H9 (cell line): ENCODE results near the gene KRTAP6-1. TPM values are rescaled to one million over a fixed set of nuclear protein-coding genes. Genes with fewer than 3 reads are reported as not detected.

Experiments
- DNase-seq: peaks from one replicate; pipeline ENCODE4 v3.0.0-alpha.2; 2017
- H2AFZ ChIP-seq: one replicate; pipeline ENCODE4 v1.6.1; 2013; ENCODE audit warnings: mild to moderate bottlenecking, low read length, control low read depth, moderate library complexity
- H2AK5ac ChIP-seq: 2 replicates; pipeline ENCODE4 v1.6.1; 2013; ENCODE audit warnings: low read length, control low read depth, mixed read lengths; ENCODE audit not compliant: insufficient read length
- H2BK120ac ChIP-seq: one replicate; pipeline ENCODE4 v1.6.1; 2013; ENCODE audit warnings: low read depth, mild to moderate bottlenecking, low read length, control low read depth, inconsistent platforms; ENCODE audit not compliant: poor library complexity, severe bottlenecking
- H2BK12ac ChIP-seq: 2 replicates; pipeline ENCODE4 v1.6.1; 2013; ENCODE audit warnings: low read length, control low read depth, mixed read lengths, low read depth; ENCODE audit not compliant: insufficient read length
- H2BK15ac ChIP-seq: 2 replicates; pipeline ENCODE4 v1.6.1; 2013; ENCODE audit warnings: low read depth, low read length, control low read depth
- H2BK20ac ChIP-seq: one replicate; pipeline ENCODE4 v1.6.1; 2013; ENCODE audit warnings: low read depth, mild to moderate bottlenecking, low read length, control low read depth, inconsistent platforms; ENCODE audit not compliant: poor library complexity, severe bottlenecking
- H2BK5ac ChIP-seq: 2 replicates; pipeline ENCODE4 v1.6.1; 2013; ENCODE audit warnings: low read length, control low read depth, mixed read lengths; ENCODE audit not compliant: insufficient read length
- H3K14ac ChIP-seq: 2 replicates; pipeline ENCODE4 v1.6.1; 2013; ENCODE audit warnings: low read length, control low read depth; ENCODE audit not compliant: insufficient read depth
- H3K18ac ChIP-seq: 2 replicates; pipeline ENCODE4 v1.6.1; 2013; ENCODE audit warnings: low read depth, mild to moderate bottlenecking, mixed read lengths, low read length, control low read depth; ENCODE audit not compliant: insufficient read length
- H3K23ac ChIP-seq: 2 replicates; pipeline ENCODE4 v1.6.1; 2013; ENCODE audit warnings: low read length, control low read depth, mixed read lengths, low read depth; ENCODE audit not compliant: insufficient read length
- H3K23me2 ChIP-seq: 2 replicates; pipeline ENCODE4 v1.6.1; 2013; ENCODE audit warnings: low read depth, mild to moderate bottlenecking, mixed read lengths, low read length, control low read depth; ENCODE audit not compliant: insufficient read length, poor library complexity, severe bottlenecking
- H3K27ac ChIP-seq: 2 replicates; pipeline ENCODE4 v1.5.1; 2013; ENCODE audit warnings: low read length, control low read depth, mixed read lengths, low read depth; ENCODE audit not compliant: insufficient read length
- H3K27me3 ChIP-seq: 2 replicates; pipeline ENCODE4 v1.6.1; 2013; ENCODE audit warnings: low read length, control low read depth, inconsistent platforms; ENCODE audit not compliant: insufficient read depth
- H3K4ac ChIP-seq: 2 replicates; pipeline ENCODE4 v1.6.1; 2013; ENCODE audit warnings: low read depth, mild to moderate bottlenecking, control low read depth, inconsistent platforms, low read length, moderate library complexity
- H3K4me1 ChIP-seq: 2 replicates; pipeline ENCODE4 v1.6.1; 2013; ENCODE audit warnings: low read length, control low read depth, inconsistent platforms; ENCODE audit not compliant: insufficient read depth
- H3K4me2 ChIP-seq: 2 replicates; pipeline ENCODE4 v1.6.1; 2013; ENCODE audit warnings: low read length, control low read depth, mixed read lengths; ENCODE audit not compliant: insufficient read length, insufficient read depth
- H3K56ac ChIP-seq: 2 replicates; pipeline ENCODE4 v1.6.1; 2013; ENCODE audit warnings: low read depth, mild to moderate bottlenecking, mixed read lengths, low read length, control low read depth; ENCODE audit not compliant: insufficient read length
- H3K79me1 ChIP-seq: 2 replicates; pipeline ENCODE4 v1.6.1; 2013; ENCODE audit warnings: low read depth, mild to moderate bottlenecking, moderate library complexity, low read length, control low read depth, inconsistent platforms; ENCODE audit not compliant: insufficient read depth, poor library complexity, severe bottlenecking
- H3K79me2 ChIP-seq: 2 replicates; pipeline ENCODE4 v1.6.1; 2013; ENCODE audit warnings: low read length, control low read depth, inconsistent platforms; ENCODE audit not compliant: insufficient read depth
- H3K9ac ChIP-seq: 2 replicates; pipeline ENCODE4 v1.6.1; 2013; ENCODE audit warnings: low read length, control low read depth, mixed read lengths; ENCODE audit not compliant: insufficient read length; ENCODE audit errors: extremely low read depth
- H3K9me3 ChIP-seq: one replicate; pipeline ENCODE4 v1.6.1; 2013; ENCODE audit warnings: low read depth, low read length, inconsistent platforms; ENCODE audit not compliant: control insufficient read depth
- H3T11ph ChIP-seq: one replicate; pipeline ENCODE4 v1.6.1; 2013; ENCODE audit warnings: mild to moderate bottlenecking, low read length, control low read depth, inconsistent platforms
- H4K20me1 ChIP-seq: one replicate; pipeline ENCODE4 v1.6.1; 2013; ENCODE audit not compliant: control insufficient read depth, insufficient read length, insufficient read depth
- H4K5ac ChIP-seq: 2 replicates; pipeline ENCODE4 v1.6.1; 2013; ENCODE audit warnings: low read depth, mild to moderate bottlenecking, mixed read lengths, low read length, control low read depth; ENCODE audit not compliant: insufficient read length
- H4K8ac ChIP-seq: replicated peaks from 2 replicates; pipeline ENCODE4 v1.6.1; 2013; ENCODE audit warnings: low read length, control low read depth, mixed read lengths, low read depth; ENCODE audit not compliant: insufficient read length
- H4K91ac ChIP-seq: 2 replicates; pipeline ENCODE4 v1.6.1; 2013; ENCODE audit warnings: low read depth, mild to moderate bottlenecking, moderate library complexity, mixed read lengths, low read length, control low read depth; ENCODE audit not compliant: insufficient read length
- H3K27ac Mint-ChIP-seq, 3 experiments: 2 replicates in 2 of 3; 3 replicates in 1 of 3; pipeline ENCODE4 v1.8.0; 2020 to 2021; ENCODE audit warnings: mixed read lengths in 3 of 3, mild to moderate bottlenecking in 1 of 3, moderate library complexity in 1 of 3
- H3K27me3 Mint-ChIP-seq: 2 replicates; pipeline ENCODE4 v1.8.0; 2021; ENCODE audit warnings: low read depth, mild to moderate bottlenecking, moderate library complexity, mixed read lengths
- H3K36me3 Mint-ChIP-seq, 3 experiments: 2 replicates in 2 of 3; 3 replicates in 1 of 3; pipeline ENCODE4 v1.8.0; 2020 to 2021; ENCODE audit warnings: low read depth in 3 of 3, mixed read lengths in 3 of 3; ENCODE audit not compliant: insufficient read depth in 1 of 3
- H3K4me1 Mint-ChIP-seq, 2 experiments: 2 replicates each; pipeline ENCODE4 v1.8.0; 2020; ENCODE audit warnings: mixed read lengths in 2 of 2
- H3K4me3 Mint-ChIP-seq, 2 experiments: 2 replicates in 1 of 2; 3 replicates in 1 of 2; pipeline ENCODE4 v1.8.0; 2020 to 2021; ENCODE audit warnings: mild to moderate bottlenecking in 2 of 2, mixed read lengths in 2 of 2, moderate library complexity in 1 of 2
- H3K9me3 Mint-ChIP-seq, 2 experiments: 2 replicates in 1 of 2; 3 replicates in 1 of 2; pipeline ENCODE4 v1.8.0; 2020; ENCODE audit warnings: mild to moderate bottlenecking in 2 of 2, mixed read lengths in 2 of 2, moderate library complexity in 1 of 2
- total RNA-seq: library from RNA; stranded (reverse); gene quantifications from 2 replicates; pipeline ENCODE4 v1.2.1, GENCODE V29; 2021
- TF ChIP-seq, protein P1 (sequence below): fragments of 200-600 bp; sonication (generic); conservative IDR thresholded peaks from 3 replicates; pipeline ENCODE4 v1.8.0; 2021; ENCODE audit warnings: antibody characterized with exemption, mild to moderate bottlenecking

Gene KRTAP6-1
- total RNA-seq, 1 experiment from 2014 or later, result not detected

- no peak overlapping the region for H3K4ac ChIP-seq
- no peak for DNase-seq
- no peak overlapping the region for H4K5ac ChIP-seq
- H3K23ac ChIP-seq, result no peak overlapping the region
- H3K27ac Mint-ChIP-seq, result no peak overlapping the region
- no peak overlapping the region for H3K9ac ChIP-seq
- H2AFZ ChIP-seq, result no peak overlapping the region
- H4K8ac ChIP-seq, result no peak overlapping the region
- no peak overlapping the region for H3K4me2 ChIP-seq
- no peak overlapping the region for H2BK5ac ChIP-seq
- H3T11ph ChIP-seq, result no peak overlapping the region
- H3K27ac ChIP-seq, result no peak overlapping the region
- no peak overlapping the region for H2BK12ac ChIP-seq
- no peaks in the 10 kb centered on the region; the same call in 1 of the 2 replicates for H3K27me3 Mint-ChIP-seq
- H2BK15ac ChIP-seq, result no peak overlapping the region
- H4K20me1 ChIP-seq, result no peaks in the 10 kb centered on the region
- H3K4me1 ChIP-seq, result no peaks in the 10 kb centered on the region
- no peak overlapping the region for H3K18ac ChIP-seq
- H3K4me3 Mint-ChIP-seq, result no peak overlapping the region
- no peak overlapping the region for H3K56ac ChIP-seq
- H3K79me1 ChIP-seq, result no peaks in the 10 kb centered on the region
- no peaks in the 10 kb centered on the region for H3K4me1 Mint-ChIP-seq
- no peaks in the 10 kb centered on the region for H3K23me2 ChIP-seq
- H2BK20ac ChIP-seq, result no peak overlapping the region
- TF ChIP-seq, protein P1, sequence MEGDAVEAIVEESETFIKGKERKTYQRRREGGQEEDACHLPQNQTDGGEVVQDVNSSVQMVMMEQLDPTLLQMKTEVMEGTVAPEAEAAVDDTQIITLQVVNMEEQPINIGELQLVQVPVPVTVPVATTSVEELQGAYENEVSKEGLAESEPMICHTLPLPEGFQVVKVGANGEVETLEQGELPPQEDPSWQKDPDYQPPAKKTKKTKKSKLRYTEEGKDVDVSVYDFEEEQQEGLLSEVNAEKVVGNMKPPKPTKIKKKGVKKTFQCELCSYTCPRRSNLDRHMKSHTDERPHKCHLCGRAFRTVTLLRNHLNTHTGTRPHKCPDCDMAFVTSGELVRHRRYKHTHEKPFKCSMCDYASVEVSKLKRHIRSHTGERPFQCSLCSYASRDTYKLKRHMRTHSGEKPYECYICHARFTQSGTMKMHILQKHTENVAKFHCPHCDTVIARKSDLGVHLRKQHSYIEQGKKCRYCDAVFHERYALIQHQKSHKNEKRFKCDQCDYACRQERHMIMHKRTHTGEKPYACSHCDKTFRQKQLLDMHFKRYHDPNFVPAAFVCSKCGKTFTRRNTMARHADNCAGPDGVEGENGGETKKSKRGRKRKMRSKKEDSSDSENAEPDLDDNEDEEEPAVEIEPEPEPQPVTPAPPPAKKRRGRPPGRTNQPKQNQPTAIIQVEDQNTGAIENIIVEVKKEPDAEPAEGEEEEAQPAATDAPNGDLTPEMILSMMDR, result no peak
- H3K9me3 Mint-ChIP-seq, result peaks cover 0 to 3% of the 10 kb centered on the region in 2 experiments; a peak in 1 of 5 replicates
- no peak overlapping the region for H2BK120ac ChIP-seq
- H3K36me3 Mint-ChIP-seq, result peaks cover 0 to 10% (median 0%) of the 10 kb centered on the region in 3 experiments; a peak in 2 of 7 replicates
- H3K14ac ChIP-seq, result no peak overlapping the region
- no peaks in the 10 kb centered on the region for H3K9me3 ChIP-seq
- H2AK5ac ChIP-seq, result no peak overlapping the region
- H3K27me3 ChIP-seq, result no peaks in the 10 kb centered on the region
- H4K91ac ChIP-seq, result no peak overlapping the region
- no peaks in the 10 kb centered on the region for H3K79me2 ChIP-seq
These were observed 36.0 kb downstream of the KRTAP6-1 start for GRCh38 chr21:30577766-30578165.
